HG02938 (cell line): ENCODE results near the gene CERK.

ENCODE experiments used
- ATAC-seq: cut with Tn5 transposase; IDR thresholded peaks from one replicate; pipeline ENCODE4 v1.9.1; 2021; ENCODE audit warnings: mild to moderate bottlenecking, moderate library complexity; ENCODE audit not compliant: unreplicated experiment

CERK gene

GRCh38 chr22:46732513-46732912 is 5.5 kb downstream of the CERK start:
- no peak for ATAC-seq

GRCh38 chr22:46732041-46732379 is 6.0 kb downstream of the CERK start:
- ATAC-seq: no peak

GRCh38 chr22:46731246-46732040 is 6.6 kb downstream of the CERK start:
- no peak for ATAC-seq

GRCh38 chr22:46730568-46731245 is 7.3 kb downstream of the CERK start:
- ATAC-seq: no peak

- no peak for ATAC-seq
Measured at GRCh38 chr22:46728470-46728869, 9.6 kb downstream of the CERK start.

GRCh38 chr22:46727813-46728364 is 10.2 kb downstream of the CERK start:
- ATAC-seq: no peak

- ATAC-seq: no peak
Measured at GRCh38 chr22:46726986-46727317, 11.1 kb downstream of the CERK start.

- ATAC-seq: no peak
Measured at GRCh38 chr22:46726066-46726985, 11.7 kb downstream of the CERK start.

- ATAC-seq: no peak
Measured at GRCh38 chr22:46725096-46725495, 13.0 kb downstream of the CERK start.

GRCh38 chr22:46723882-46724281 is 14.2 kb downstream of the CERK start:
- no peak for ATAC-seq

GRCh38 chr22:46721501-46722085 is 16.5 kb downstream of the CERK start:
- no peak for ATAC-seq

GRCh38 chr22:46719921-46720320 is 18.1 kb downstream of the CERK start:
- no peak for ATAC-seq

- no peak for ATAC-seq
Measured at GRCh38 chr22:46714550-46714949, 23.5 kb downstream of the CERK start.

- ATAC-seq: no peak
Measured at GRCh38 chr22:46712288-46712687, 25.8 kb downstream of the CERK start.

- ATAC-seq: no peak
Measured at GRCh38 chr22:46710806-46711205, 27.2 kb downstream of the CERK start.

- no peak for ATAC-seq
Measured at GRCh38 chr22:46708766-46709330, 29.2 kb downstream of the CERK start.

- no peak for ATAC-seq
Measured at GRCh38 chr22:46707827-46708570, 30.1 kb downstream of the CERK start.

- no peak for ATAC-seq
Measured at GRCh38 chr22:46707305-46707704, 30.7 kb downstream of the CERK start.

GRCh38 chr22:46706060-46706459 is 32.0 kb downstream of the CERK start:
- ATAC-seq: no peak

- ATAC-seq: no peak
Measured at GRCh38 chr22:46703996-46704370, 34.1 kb downstream of the CERK start.
